RWPE1 (cell line): ENCODE data around the gene TRERF1.
A peak's percentile ranks its signal among the peaks of the same experiment; 100 is the strongest.
"Not testable (repeated sequence)": the region's sequence is repeated elsewhere in the genome, so short reads cannot be mapped to it uniquely, and the experiment has no call there.

Experiments
- CTCF ChIA-PET: fragments of 350-600 bp; sonication (Branson Sonifier 250); formaldehyde crosslinking; extraction: SDS; loops from one replicate; lab custom pipeline; 2021; lab: Yijun Ruan, JAX
- POLR2A ChIA-PET: fragments of 400-600 bp; formaldehyde crosslinking; extraction: SDS; loops from one replicate; lab custom pipeline; 2020; ENCODE audit warnings: antibody characterized with exemption; ENCODE audit not compliant: low non-redundant PET; lab: Yijun Ruan, JAX
- DNase-seq: peaks from one replicate; pipeline ENCODE4 v3.0.0; 2012; ENCODE audit warnings: low spot score
- H3K27ac ChIP-seq: fragments of 450-650 bp; 2 replicates; pipeline ENCODE4 v1.5.1; 2017
- CTCF ChIP-seq: fragments of 450-650 bp; conservative IDR thresholded peaks from 2 replicates; pipeline ENCODE4 v1.5.1; 2017; ENCODE audit warnings: low read depth, mild to moderate bottlenecking

TRERF1 gene

DNA sequence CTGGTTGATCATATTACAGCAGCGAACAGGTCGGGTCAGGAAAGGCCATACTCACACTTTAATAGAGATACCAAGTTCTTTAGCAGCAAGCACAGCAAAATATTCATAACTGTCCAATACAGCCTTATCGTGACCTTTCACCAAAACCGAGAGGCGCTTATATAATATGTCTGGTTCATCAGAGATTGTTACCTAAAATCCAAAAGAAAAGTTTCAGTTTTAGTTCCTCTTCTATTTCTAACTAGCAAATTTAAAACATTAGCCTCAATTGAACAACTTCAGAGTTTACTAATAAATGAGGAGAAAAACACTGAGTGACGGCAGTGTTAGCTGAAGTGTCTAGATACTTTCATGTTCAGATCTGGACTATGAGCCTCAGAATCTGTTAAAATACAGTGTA is 240.0 kb downstream of the TRERF1 start:
- peak overlapping the region; percentile 60; the same call in 1 of the 2 replicates for H3K27ac ChIP-seq
- ChIA-PET CTCF (interaction anchor here (0.7 to 1.7 kb wide), 4 partner anchors 13 to 774 kb away, joined by 3 to 7 read pairs (median 4); no protein-coding TSS in a partner anchor), POLR2A (no interaction called here)
- no peak for DNase-seq
- no peak for TF ChIP-seq CTCF

- ChIA-PET CTCF (interaction anchor here (1.1 kb wide), 1 partner anchor 337 kb away, joined by 3 read pairs; no protein-coding TSS in a partner anchor), POLR2A (no interaction called here)
- DNase-seq: no peak
- no peak overlapping the region for H3K27ac ChIP-seq
- no peak for TF ChIP-seq CTCF
Observed at GRCh38 chr6:42210551-42210950, 241.2 kb downstream of the TRERF1 start.

GRCh38 chr6:42207559-42207958 is 244.2 kb downstream of the TRERF1 start:
- POLR2A ChIA-PET, DNase-seq, H3K27ac ChIP-seq, CTCF ChIA-PET: not testable (repeated sequence)

DNA sequence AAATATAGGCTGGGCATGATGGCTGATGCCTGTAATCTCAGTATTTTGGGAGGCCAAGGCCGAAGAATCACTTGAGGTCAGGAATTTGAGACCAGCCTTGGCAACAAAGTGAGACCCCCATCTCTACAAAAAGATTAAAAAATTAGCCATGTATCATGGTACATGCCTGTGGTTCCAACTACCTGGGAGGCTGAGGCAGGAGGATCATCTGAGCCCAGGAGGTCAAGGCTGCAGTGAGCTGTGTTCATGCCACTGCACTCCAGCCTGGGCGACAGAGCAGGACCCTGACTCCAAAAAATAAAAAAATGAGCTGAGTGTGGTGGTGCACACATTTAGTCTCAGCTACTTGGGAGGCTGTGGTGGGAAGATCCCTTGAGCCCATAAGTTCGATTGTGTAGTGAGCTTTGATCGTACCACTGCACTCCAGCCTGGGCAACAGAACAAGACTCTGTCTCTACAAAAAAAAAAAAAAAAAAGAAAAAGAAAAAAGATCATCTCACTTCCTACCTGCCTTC is 246.9 kb downstream of the TRERF1 start:
- DNase-seq: no peak
- TF ChIP-seq CTCF: no peak
- ChIA-PET CTCF (no interaction called here), POLR2A (no interaction called here)
- H3K27ac ChIP-seq: no peak overlapping the region

- POLR2A ChIA-PET: interaction anchor here (0.6 kb wide), 1 partner anchor 633 kb away, joined by 4 read pairs; no protein-coding TSS in a partner anchor
- H3K27ac ChIP-seq: no peak overlapping the region
- CTCF ChIA-PET: interaction anchor here (0.6 to 0.7 kb wide), 2 partner anchors 12 to 37 kb away, joined by 3 to 5 read pairs; no protein-coding TSS in a partner anchor
Observed at GRCh38 chr6:42203183-42203582, 248.5 kb downstream of the TRERF1 start.

GRCh38 chr6:42202131-42202915 is 249.4 kb downstream of the TRERF1 start:
- H3K27ac ChIP-seq: peak overlapping the region; percentile 18
- CTCF ChIA-PET: not testable (repeated sequence)

More at GRCh38 chr6:42203183-42203582, 248.5 kb downstream of the TRERF1 start:
- DNase-seq: no peak
- TF ChIP-seq CTCF: no peak

GRCh38 chr6:42201382-42201781 is 250.3 kb downstream of the TRERF1 start:
- ChIA-PET CTCF (interaction anchor here (0.6 kb wide), 1 partner anchor 394 kb away, joined by 3 read pairs; no protein-coding TSS in a partner anchor), POLR2A (interaction anchor here (0.7 kb wide), 1 partner anchor 1736 kb away, joined by 4 read pairs; no protein-coding TSS in a partner anchor)
- H3K27ac ChIP-seq: peak overlapping the region; percentile 79; the same call in 1 of the 2 replicates
- no peak for TF ChIP-seq CTCF
- no peak for DNase-seq

More at GRCh38 chr6:42202131-42202915, 249.4 kb downstream of the TRERF1 start:
- DNase-seq, POLR2A ChIA-PET: not testable (repeated sequence)
